Activated naive CD4-positive, alpha-beta T cell (primary cell): ENCODE data around the gene ATG9A.
"Not testable (repeated sequence)": the region's sequence is repeated elsewhere in the genome, so short reads cannot be mapped to it uniquely, and the experiment has no call there.

Experiments used
- DNase-seq, 4 experiments: peaks; one replicate each; lab custom pipeline; 2025; lab: John Stamatoyannopoulos, UW

The ATG9A gene

GRCh38 chr2:219229305-219230058 is at the start of gene ATG9A, which contains the start of gene ANKZF1:
Gene ATG9A, minus strand, starts transcription at chr2:219229636. Its CDS starts 1,612 bp downstream, at chr2:219228024.
Gene ANKZF1, plus strand, starts transcription at chr2:219229806. Its CDS starts 452 bp downstream, at chr2:219230258.
- peak; percentile 89 to 96 (median 91) for DNase-seq

GRCh38 chr2:219278655-219279150 is 49.3 kb upstream of the ATG9A start:
- DNase-seq: no peak

GRCh38 chr2:219277703-219278654 is 48.5 kb upstream of the ATG9A start:
- peak; percentile 33 to 60 (median 56) for DNase-seq

- DNase-seq: no peak
Measured at GRCh38 chr2:219274361-219274921, 45.0 kb upstream of the ATG9A start.

GRCh38 chr2:219273937-219274336 is 44.5 kb upstream of the ATG9A start:
- DNase-seq: no peak

- DNase-seq: no peak
Measured at GRCh38 chr2:219272995-219273394, 43.6 kb upstream of the ATG9A start.

- no peak for DNase-seq
Measured at GRCh38 chr2:219272356-219272755, 42.9 kb upstream of the ATG9A start.

GRCh38 chr2:219271021-219271420 is 41.6 kb upstream of the ATG9A start:
- DNase-seq: no peak

GRCh38 chr2:219270055-219270372 is 40.6 kb upstream of the ATG9A start:
- no peak for DNase-seq

- no peak for DNase-seq
Measured at GRCh38 chr2:219269362-219270054, 40.1 kb upstream of the ATG9A start.

GRCh38 chr2:219268294-219268693 is 38.9 kb upstream of the ATG9A start:
- DNase-seq: no peak

GRCh38 chr2:219266886-219267285 is 37.5 kb upstream of the ATG9A start:
- no peak for DNase-seq

- DNase-seq: no peak
Measured at GRCh38 chr2:219266232-219266631, 36.8 kb upstream of the ATG9A start.

GRCh38 chr2:219261024-219261855 is 31.8 kb upstream of the ATG9A start:
- DNase-seq: no peak

- not testable (repeated sequence) for DNase-seq
Measured at GRCh38 chr2:219258942-219259341, 29.5 kb upstream of the ATG9A start.

GRCh38 chr2:219254590-219255201 is 25.3 kb upstream of the ATG9A start:
- no peak for DNase-seq

- DNase-seq: peak; percentile 74 to 94 (median 82)
Measured at GRCh38 chr2:219253753-219254589, 24.5 kb upstream of the ATG9A start, which contains the start of gene TUBA4A. Gene TUBA4A, minus strand, starts transcription at chr2:219253918. Its CDS starts 60 bp downstream, at chr2:219253858.

- DNase-seq: peak in 2 of 4 experiments; percentile 22 to 39
Measured at GRCh38 chr2:219252900-219253752, 23.7 kb upstream of the ATG9A start, which contains the start of gene TUBA4B. Gene TUBA4B, plus strand, starts transcription at chr2:219253243. Its CDS starts 165 bp downstream, at chr2:219253408.
